H9 (cell line): ENCODE results near the gene UFM1. TPM values are rescaled to one million over a fixed set of nuclear protein-coding genes. Genes with fewer than 3 reads are reported as not detected.

ENCODE experiments used
- DNase-seq: peaks from one replicate; pipeline ENCODE4 v3.0.0-alpha.2; 2017
- H2AFZ ChIP-seq: one replicate; pipeline ENCODE4 v1.6.1; 2013; ENCODE audit warnings: mild to moderate bottlenecking, low read length, control low read depth, moderate library complexity
- H2AK5ac ChIP-seq: 2 replicates; pipeline ENCODE4 v1.6.1; 2013; ENCODE audit warnings: low read length, control low read depth, mixed read lengths; ENCODE audit not compliant: insufficient read length
- H2BK120ac ChIP-seq: one replicate; pipeline ENCODE4 v1.6.1; 2013; ENCODE audit warnings: low read depth, mild to moderate bottlenecking, low read length, control low read depth, inconsistent platforms; ENCODE audit not compliant: poor library complexity, severe bottlenecking
- H2BK12ac ChIP-seq: 2 replicates; pipeline ENCODE4 v1.6.1; 2013; ENCODE audit warnings: low read length, control low read depth, mixed read lengths, low read depth; ENCODE audit not compliant: insufficient read length
- H2BK15ac ChIP-seq: 2 replicates; pipeline ENCODE4 v1.6.1; 2013; ENCODE audit warnings: low read depth, low read length, control low read depth
- H2BK20ac ChIP-seq: one replicate; pipeline ENCODE4 v1.6.1; 2013; ENCODE audit warnings: low read depth, mild to moderate bottlenecking, low read length, control low read depth, inconsistent platforms; ENCODE audit not compliant: poor library complexity, severe bottlenecking
- H2BK5ac ChIP-seq: 2 replicates; pipeline ENCODE4 v1.6.1; 2013; ENCODE audit warnings: low read length, control low read depth, mixed read lengths; ENCODE audit not compliant: insufficient read length
- H3K14ac ChIP-seq: 2 replicates; pipeline ENCODE4 v1.6.1; 2013; ENCODE audit warnings: low read length, control low read depth; ENCODE audit not compliant: insufficient read depth
- H3K18ac ChIP-seq: 2 replicates; pipeline ENCODE4 v1.6.1; 2013; ENCODE audit warnings: low read depth, mild to moderate bottlenecking, mixed read lengths, low read length, control low read depth; ENCODE audit not compliant: insufficient read length
- H3K23ac ChIP-seq: 2 replicates; pipeline ENCODE4 v1.6.1; 2013; ENCODE audit warnings: low read length, control low read depth, mixed read lengths, low read depth; ENCODE audit not compliant: insufficient read length
- H3K23me2 ChIP-seq: 2 replicates; pipeline ENCODE4 v1.6.1; 2013; ENCODE audit warnings: low read depth, mild to moderate bottlenecking, mixed read lengths, low read length, control low read depth; ENCODE audit not compliant: insufficient read length, poor library complexity, severe bottlenecking
- H3K27ac ChIP-seq: 2 replicates; pipeline ENCODE4 v1.5.1; 2013; ENCODE audit warnings: low read length, control low read depth, mixed read lengths, low read depth; ENCODE audit not compliant: insufficient read length
- H3K27me3 ChIP-seq: 2 replicates; pipeline ENCODE4 v1.6.1; 2013; ENCODE audit warnings: low read length, control low read depth, inconsistent platforms; ENCODE audit not compliant: insufficient read depth
- H3K4ac ChIP-seq: 2 replicates; pipeline ENCODE4 v1.6.1; 2013; ENCODE audit warnings: low read depth, mild to moderate bottlenecking, control low read depth, inconsistent platforms, low read length, moderate library complexity
- H3K4me1 ChIP-seq: 2 replicates; pipeline ENCODE4 v1.6.1; 2013; ENCODE audit warnings: low read length, control low read depth, inconsistent platforms; ENCODE audit not compliant: insufficient read depth
- H3K4me2 ChIP-seq: 2 replicates; pipeline ENCODE4 v1.6.1; 2013; ENCODE audit warnings: low read length, control low read depth, mixed read lengths; ENCODE audit not compliant: insufficient read length, insufficient read depth
- H3K56ac ChIP-seq: 2 replicates; pipeline ENCODE4 v1.6.1; 2013; ENCODE audit warnings: low read depth, mild to moderate bottlenecking, mixed read lengths, low read length, control low read depth; ENCODE audit not compliant: insufficient read length
- H3K79me1 ChIP-seq: 2 replicates; pipeline ENCODE4 v1.6.1; 2013; ENCODE audit warnings: low read depth, mild to moderate bottlenecking, moderate library complexity, low read length, control low read depth, inconsistent platforms; ENCODE audit not compliant: insufficient read depth, poor library complexity, severe bottlenecking
- H3K79me2 ChIP-seq: 2 replicates; pipeline ENCODE4 v1.6.1; 2013; ENCODE audit warnings: low read length, control low read depth, inconsistent platforms; ENCODE audit not compliant: insufficient read depth
- H3K9ac ChIP-seq: 2 replicates; pipeline ENCODE4 v1.6.1; 2013; ENCODE audit warnings: low read length, control low read depth, mixed read lengths; ENCODE audit not compliant: insufficient read length; ENCODE audit errors: extremely low read depth
- H3K9me3 ChIP-seq: one replicate; pipeline ENCODE4 v1.6.1; 2013; ENCODE audit warnings: low read depth, low read length, inconsistent platforms; ENCODE audit not compliant: control insufficient read depth
- H3T11ph ChIP-seq: one replicate; pipeline ENCODE4 v1.6.1; 2013; ENCODE audit warnings: mild to moderate bottlenecking, low read length, control low read depth, inconsistent platforms
- H4K20me1 ChIP-seq: one replicate; pipeline ENCODE4 v1.6.1; 2013; ENCODE audit not compliant: control insufficient read depth, insufficient read length, insufficient read depth
- H4K5ac ChIP-seq: 2 replicates; pipeline ENCODE4 v1.6.1; 2013; ENCODE audit warnings: low read depth, mild to moderate bottlenecking, mixed read lengths, low read length, control low read depth; ENCODE audit not compliant: insufficient read length
- H4K8ac ChIP-seq: replicated peaks from 2 replicates; pipeline ENCODE4 v1.6.1; 2013; ENCODE audit warnings: low read length, control low read depth, mixed read lengths, low read depth; ENCODE audit not compliant: insufficient read length
- H4K91ac ChIP-seq: 2 replicates; pipeline ENCODE4 v1.6.1; 2013; ENCODE audit warnings: low read depth, mild to moderate bottlenecking, moderate library complexity, mixed read lengths, low read length, control low read depth; ENCODE audit not compliant: insufficient read length
- H3K27ac Mint-ChIP-seq, 3 experiments: 2 replicates in 2 of 3; 3 replicates in 1 of 3; pipeline ENCODE4 v1.8.0; 2020 to 2021; ENCODE audit warnings: mixed read lengths in 3 of 3, mild to moderate bottlenecking in 1 of 3, moderate library complexity in 1 of 3
- H3K27me3 Mint-ChIP-seq: 2 replicates; pipeline ENCODE4 v1.8.0; 2021; ENCODE audit warnings: low read depth, mild to moderate bottlenecking, moderate library complexity, mixed read lengths
- H3K36me3 Mint-ChIP-seq, 3 experiments: 2 replicates in 2 of 3; 3 replicates in 1 of 3; pipeline ENCODE4 v1.8.0; 2020 to 2021; ENCODE audit warnings: low read depth in 3 of 3, mixed read lengths in 3 of 3; ENCODE audit not compliant: insufficient read depth in 1 of 3
- H3K4me1 Mint-ChIP-seq, 2 experiments: 2 replicates each; pipeline ENCODE4 v1.8.0; 2020; ENCODE audit warnings: mixed read lengths in 2 of 2
- H3K4me3 Mint-ChIP-seq, 2 experiments: 2 replicates in 1 of 2; 3 replicates in 1 of 2; pipeline ENCODE4 v1.8.0; 2020 to 2021; ENCODE audit warnings: mild to moderate bottlenecking in 2 of 2, mixed read lengths in 2 of 2, moderate library complexity in 1 of 2
- H3K9me3 Mint-ChIP-seq, 2 experiments: 2 replicates in 1 of 2; 3 replicates in 1 of 2; pipeline ENCODE4 v1.8.0; 2020; ENCODE audit warnings: mild to moderate bottlenecking in 2 of 2, mixed read lengths in 2 of 2, moderate library complexity in 1 of 2
- WGBS: extraction: QIAGEN DNeasy Blood & Tissue Kit; methylation state at CpG from one replicate; pipeline ENCODE4 v1.1.7; 2013; ENCODE audit warnings: missing lambda C conversion rate, low lambda C conversion rate, mixed read lengths; ENCODE audit not compliant: insufficient read length; ENCODE audit errors: extremely low coverage; 5-methylcytosine and 5-hydroxymethylcytosine counted together
- total RNA-seq: library from RNA; stranded (reverse); gene quantifications from 2 replicates; pipeline ENCODE4 v1.2.1, GENCODE V29; 2021
- TF ChIP-seq, protein P1 (sequence below): fragments of 200-600 bp; sonication (generic); conservative IDR thresholded peaks from 3 replicates; pipeline ENCODE4 v1.8.0; 2021; ENCODE audit warnings: antibody characterized with exemption, mild to moderate bottlenecking

The UFM1 gene
- total RNA-seq, 1 experiment from 2014 or later, result 57.3 TPM

DNA sequence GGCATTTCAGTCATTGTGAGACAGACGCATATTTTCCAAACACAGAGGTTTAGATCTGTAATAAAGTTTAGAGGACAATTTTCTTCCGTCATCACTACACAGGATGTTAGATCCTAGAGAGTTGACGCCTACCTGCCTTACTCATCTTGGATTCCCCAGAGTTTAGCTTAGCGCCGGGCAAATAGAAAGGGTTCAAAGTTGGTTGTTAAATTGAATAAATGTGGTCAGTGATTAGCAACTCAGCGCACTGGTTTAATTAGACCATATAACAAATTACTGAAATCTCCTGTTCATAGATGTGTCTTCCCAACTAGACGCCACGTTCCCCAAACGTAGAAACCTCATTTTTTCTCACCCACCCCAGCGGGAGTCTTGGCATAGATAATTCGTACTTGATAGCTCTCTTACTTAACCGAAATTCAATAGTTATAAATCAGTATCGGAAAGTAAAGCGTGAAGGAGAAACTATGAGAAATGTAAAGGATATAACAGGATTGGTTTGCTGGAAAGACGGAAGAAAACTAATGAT lies 726 bp upstream of the UFM1 start:
- Histone ChIP-seq H3T11ph (no peak overlapping the region), H3K23me2 (peaks cover 6% of the 10 kb centered on the region), H3K79me1 (peaks cover 2% of the 10 kb centered on the region), H2AFZ (peak overlapping the region; percentile 27), H3K18ac (no peak overlapping the region), H3K79me2 (peaks cover 5% of the 10 kb centered on the region; the same call in 1 of the 2 replicates), H3K9ac (no peak overlapping the region), H4K91ac (no peak overlapping the region), H2BK20ac (no peak overlapping the region), H3K4ac (no peak overlapping the region), H4K20me1 (no peaks in the 10 kb centered on the region), H2AK5ac (no peak overlapping the region), H3K4me1 (peaks cover 2% of the 10 kb centered on the region; the same call in 1 of the 2 replicates), H3K27ac (no peak overlapping the region), H3K27me3 (no peaks in the 10 kb centered on the region), H3K23ac (no peak overlapping the region), H2BK120ac (no peak overlapping the region), H3K56ac (no peak overlapping the region), H2BK5ac (no peak overlapping the region), H2BK12ac (no peak overlapping the region), H3K4me2 (peak overlapping the region; percentile 72), H3K14ac (no peak overlapping the region), H2BK15ac (no peak overlapping the region), H4K5ac (no peak overlapping the region), H3K9me3 (no peaks in the 10 kb centered on the region), H4K8ac (no peak overlapping the region)
- Mint-ChIP-seq H3K27ac (peak overlapping the region in 2 of 3 experiments; percentile 21 to 95; a peak in 3 of 7 replicates), H3K27me3 (no peaks in the 10 kb centered on the region), H3K36me3 (peaks cover 3 to 20% (median 9%) of the 10 kb centered on the region in 3 experiments; a peak in 5 of 7 replicates), H3K9me3 (no peaks in the 10 kb centered on the region), H3K4me1 (peaks cover 46 to 51% of the 10 kb centered on the region in 2 experiments), H3K4me3 (peak overlapping the region; percentile 99 to 100)
- TF ChIP-seq, protein P1, sequence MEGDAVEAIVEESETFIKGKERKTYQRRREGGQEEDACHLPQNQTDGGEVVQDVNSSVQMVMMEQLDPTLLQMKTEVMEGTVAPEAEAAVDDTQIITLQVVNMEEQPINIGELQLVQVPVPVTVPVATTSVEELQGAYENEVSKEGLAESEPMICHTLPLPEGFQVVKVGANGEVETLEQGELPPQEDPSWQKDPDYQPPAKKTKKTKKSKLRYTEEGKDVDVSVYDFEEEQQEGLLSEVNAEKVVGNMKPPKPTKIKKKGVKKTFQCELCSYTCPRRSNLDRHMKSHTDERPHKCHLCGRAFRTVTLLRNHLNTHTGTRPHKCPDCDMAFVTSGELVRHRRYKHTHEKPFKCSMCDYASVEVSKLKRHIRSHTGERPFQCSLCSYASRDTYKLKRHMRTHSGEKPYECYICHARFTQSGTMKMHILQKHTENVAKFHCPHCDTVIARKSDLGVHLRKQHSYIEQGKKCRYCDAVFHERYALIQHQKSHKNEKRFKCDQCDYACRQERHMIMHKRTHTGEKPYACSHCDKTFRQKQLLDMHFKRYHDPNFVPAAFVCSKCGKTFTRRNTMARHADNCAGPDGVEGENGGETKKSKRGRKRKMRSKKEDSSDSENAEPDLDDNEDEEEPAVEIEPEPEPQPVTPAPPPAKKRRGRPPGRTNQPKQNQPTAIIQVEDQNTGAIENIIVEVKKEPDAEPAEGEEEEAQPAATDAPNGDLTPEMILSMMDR, result no peak
- no CpG with 5 or more reads among the region's 15 CpGs for WGBS
- no peak for DNase-seq
